HG02943 (cell line): Measurements from ENCODE around the gene PIAS3.
"Not testable (repeated sequence)": the region's sequence is repeated elsewhere in the genome, so short reads cannot be mapped to it uniquely, and the experiment has no call there.

Source experiments
- ATAC-seq: cut with Tn5 transposase; IDR thresholded peaks from one replicate; pipeline ENCODE4 v1.9.1; 2021; ENCODE audit warnings: mild to moderate bottlenecking, low read depth, moderate library complexity; ENCODE audit not compliant: unreplicated experiment

Gene PIAS3

GRCh38 chr1:145827966-145828365, 30.9 kb downstream of the PIAS3 start:
- ATAC-seq = no peak

- no peak for ATAC-seq
Observed at GRCh38 chr1:145826030-145826429, 32.9 kb downstream of the PIAS3 start.

GRCh38 chr1:145824499-145824842, 34.4 kb downstream of the PIAS3 start:
- no peak for ATAC-seq

GRCh38 chr1:145823565-145824498, 35.0 kb downstream of the PIAS3 start, which contains the start of the genes POLR3C and RNF115:
TSS of gene POLR3C (plus strand) at chr1:145824200. CDS start at chr1:145825777, 1,577 bp downstream.
TSS of gene RNF115 (minus strand) at chr1:145824095. CDS start at chr1:145823873, 222 bp downstream.
- peak; percentile 80 for ATAC-seq

- not testable (repeated sequence) for ATAC-seq
Observed at GRCh38 chr1:145822779-145823331, 36.0 kb downstream of the PIAS3 start.

- not testable (repeated sequence) for ATAC-seq
Observed at GRCh38 chr1:145818095-145818494, 40.8 kb downstream of the PIAS3 start.

GRCh38 chr1:145812977-145813810, 45.7 kb downstream of the PIAS3 start:
- not testable (repeated sequence) for ATAC-seq

- no peak for ATAC-seq
Observed at GRCh38 chr1:145806844-145807243, 52.0 kb downstream of the PIAS3 start.

- no peak for ATAC-seq
Observed at GRCh38 chr1:145806408-145806807, 52.5 kb downstream of the PIAS3 start.

- ATAC-seq = no peak
Observed at GRCh38 chr1:145805057-145805456, 53.8 kb downstream of the PIAS3 start.

GRCh38 chr1:145804235-145805045, 54.4 kb downstream of the PIAS3 start:
- ATAC-seq = no peak

- ATAC-seq = no peak
Observed at GRCh38 chr1:145799806-145800205, 59.1 kb downstream of the PIAS3 start.
